WI38 (cell line): ENCODE results near the gene CACNA1B.

ENCODE experiments used
- H3K4me3 ChIP-seq: 2 replicates; pipeline ENCODE4 v1.5.1; 2011; ENCODE audit warnings: low read depth, mild to moderate bottlenecking, control low read depth, low read length
- TF ChIP-seq, protein P1 (sequence below): IDR thresholded peaks from 2 replicates; pipeline ENCODE4 v1.5.1; 2012; ENCODE audit warnings: low read depth, mild to moderate bottlenecking, control low read depth, low read length

CACNA1B gene

GRCh38 chr9:138022756-138023393 is 145.3 kb downstream of the CACNA1B start:
- no peak overlapping the region for H3K4me3 ChIP-seq
- TF ChIP-seq, protein P1, sequence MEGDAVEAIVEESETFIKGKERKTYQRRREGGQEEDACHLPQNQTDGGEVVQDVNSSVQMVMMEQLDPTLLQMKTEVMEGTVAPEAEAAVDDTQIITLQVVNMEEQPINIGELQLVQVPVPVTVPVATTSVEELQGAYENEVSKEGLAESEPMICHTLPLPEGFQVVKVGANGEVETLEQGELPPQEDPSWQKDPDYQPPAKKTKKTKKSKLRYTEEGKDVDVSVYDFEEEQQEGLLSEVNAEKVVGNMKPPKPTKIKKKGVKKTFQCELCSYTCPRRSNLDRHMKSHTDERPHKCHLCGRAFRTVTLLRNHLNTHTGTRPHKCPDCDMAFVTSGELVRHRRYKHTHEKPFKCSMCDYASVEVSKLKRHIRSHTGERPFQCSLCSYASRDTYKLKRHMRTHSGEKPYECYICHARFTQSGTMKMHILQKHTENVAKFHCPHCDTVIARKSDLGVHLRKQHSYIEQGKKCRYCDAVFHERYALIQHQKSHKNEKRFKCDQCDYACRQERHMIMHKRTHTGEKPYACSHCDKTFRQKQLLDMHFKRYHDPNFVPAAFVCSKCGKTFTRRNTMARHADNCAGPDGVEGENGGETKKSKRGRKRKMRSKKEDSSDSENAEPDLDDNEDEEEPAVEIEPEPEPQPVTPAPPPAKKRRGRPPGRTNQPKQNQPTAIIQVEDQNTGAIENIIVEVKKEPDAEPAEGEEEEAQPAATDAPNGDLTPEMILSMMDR, result no peak

GRCh38 chr9:138023394-138024124 is 146.0 kb downstream of the CACNA1B start:
- H3K4me3 ChIP-seq, result no peak overlapping the region
- TF ChIP-seq, protein P1, result no peak

GRCh38 chr9:138024131-138024530 is 146.5 kb downstream of the CACNA1B start:
- TF ChIP-seq, protein P1, result no peak
- no peak overlapping the region for H3K4me3 ChIP-seq

DNA sequence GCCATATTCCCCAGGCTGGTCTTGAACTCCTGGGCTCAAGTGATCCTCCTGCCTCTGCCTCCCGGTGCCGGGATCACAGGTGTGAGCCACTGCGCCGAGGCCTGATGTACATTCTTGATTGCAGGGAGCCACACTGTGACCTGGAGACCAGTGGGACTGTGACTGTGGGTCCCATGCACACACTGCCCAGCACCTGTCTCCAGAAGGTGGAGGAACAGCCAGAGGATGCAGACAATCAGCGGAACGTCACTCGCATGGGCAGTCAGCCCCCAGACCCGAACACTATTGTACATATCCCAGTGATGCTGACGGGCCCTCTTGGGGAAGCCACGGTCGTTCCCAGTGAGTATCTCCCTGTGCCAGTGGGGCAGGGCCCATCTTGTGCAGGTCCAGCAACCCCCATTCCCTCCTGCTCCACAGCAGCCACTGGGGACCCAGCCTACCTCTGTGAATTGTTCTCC is 147.3 kb downstream of the CACNA1B start:
- TF ChIP-seq, protein P1, result no peak
- H3K4me3 ChIP-seq, result no peak overlapping the region

DNA sequence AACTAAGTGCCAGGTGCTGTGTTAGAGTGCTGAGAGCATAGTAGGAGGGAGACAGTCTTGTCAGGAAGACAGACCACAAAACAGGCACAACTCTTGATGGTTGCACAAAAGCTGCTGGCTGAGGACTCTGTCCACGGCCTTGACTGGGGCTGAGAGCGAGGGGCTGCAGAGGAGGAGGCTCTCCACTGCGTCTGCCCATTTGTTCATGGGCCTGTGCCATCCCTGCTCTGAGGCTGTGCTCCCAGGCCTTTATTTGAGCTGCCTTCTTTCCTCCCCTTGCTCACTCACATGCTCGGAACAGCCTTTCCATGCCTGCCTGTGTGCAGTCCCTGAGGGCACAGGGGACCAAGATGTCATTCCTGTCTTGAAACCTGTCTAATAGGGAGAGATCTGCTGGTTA is 147.8 kb downstream of the CACNA1B start:
- TF ChIP-seq, protein P1, result no peak
- no peak overlapping the region for H3K4me3 ChIP-seq

DNA sequence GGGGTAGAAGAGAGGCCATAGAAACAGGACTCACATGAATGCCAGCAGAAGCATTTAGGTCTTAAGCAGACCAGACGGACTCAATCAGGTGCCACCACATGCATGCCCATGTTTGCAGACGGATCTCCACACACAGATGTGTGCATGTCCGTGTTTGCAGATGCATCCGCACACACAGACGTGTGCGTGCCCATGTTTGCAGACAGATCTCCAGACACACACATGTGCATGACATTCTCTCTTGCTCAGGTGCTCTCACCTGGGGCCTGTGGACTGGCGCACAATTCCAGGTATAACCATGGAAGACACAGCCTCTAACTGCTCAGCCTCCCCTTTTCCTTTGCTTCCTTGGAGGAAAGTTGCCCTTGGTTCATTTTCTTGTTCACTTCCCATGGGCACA is 148.3 kb downstream of the CACNA1B start:
- no peak overlapping the region for H3K4me3 ChIP-seq
- TF ChIP-seq, protein P1, result no peak

DNA sequence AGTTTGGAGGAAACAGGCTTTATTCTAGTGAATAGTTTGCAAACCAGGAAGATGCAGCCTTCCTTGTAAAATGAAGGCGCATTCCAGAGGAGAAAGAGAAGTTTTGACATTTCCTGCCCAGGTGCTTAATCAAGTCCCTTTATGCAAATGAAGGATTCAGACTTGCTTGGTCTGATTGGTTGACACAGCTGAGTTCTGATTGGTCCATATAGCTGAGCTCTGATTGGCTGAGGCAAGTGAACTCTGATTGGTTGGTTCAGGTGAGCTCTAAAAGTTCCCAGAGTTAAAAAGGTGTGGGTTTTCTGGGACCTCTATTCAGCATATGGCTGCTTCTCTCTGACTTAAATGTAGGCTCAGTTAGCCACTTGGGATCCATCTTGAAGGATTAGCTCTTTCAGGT is 151.0 kb downstream of the CACNA1B start:
- H3K4me3 ChIP-seq, result no peak overlapping the region

More for the DNA sequence above, 151.0 kb downstream of the CACNA1B start:
- TF ChIP-seq, protein P1, result no peak
